BE2C (cell line): ENCODE data around the gene WWP2.

ENCODE experiments used
- DNase-seq: peaks from one replicate; pipeline ENCODE4 v3.0.0-alpha.2; 2020
- H3K27me3 ChIP-seq: fragments of 250-450 bp; sonication (Bioruptor Pico); 2 replicates; pipeline ENCODE4 v1.5.1; 2020; ENCODE audit warnings: mild to moderate bottlenecking
- H3K36me3 ChIP-seq: fragments of 250-450 bp; sonication (Bioruptor Pico); 2 replicates; pipeline ENCODE4 v1.5.1; 2020; ENCODE audit warnings: mild to moderate bottlenecking
- H3K4me1 ChIP-seq: fragments of 250-450 bp; sonication (Bioruptor Pico); 2 replicates; pipeline ENCODE4 v1.5.1; 2020
- H3K4me3 ChIP-seq: 2 replicates; pipeline ENCODE4 v1.5.1; 2011; ENCODE audit warnings: low read depth, low read length
- H3K9me3 ChIP-seq: fragments of 250-450 bp; sonication (Bioruptor Pico); 2 replicates; pipeline ENCODE4 v1.5.1; 2020
- CTCF ChIP-seq: IDR thresholded peaks from 2 replicates; pipeline ENCODE4 v1.5.1; 2012; ENCODE audit warnings: mild to moderate bottlenecking, low read depth, low read length

WWP2 gene

GRCh38 chr16:69838489-69838888 lies 76.4 kb downstream of the WWP2 start:
- no peak overlapping the region for H3K4me3 ChIP-seq
- no peaks in the 10 kb centered on the region for H3K27me3 ChIP-seq
- H3K36me3 ChIP-seq = no peaks in the 10 kb centered on the region
- DNase-seq = no peak
- no peak for TF ChIP-seq CTCF
- H3K9me3 ChIP-seq = no peaks in the 10 kb centered on the region
- peaks cover 4% of the 10 kb centered on the region for H3K4me1 ChIP-seq

GRCh38 chr16:69839240-69839688 lies 77.1 kb downstream of the WWP2 start:
- no peak for DNase-seq
- Histone ChIP-seq H3K36me3 (no peaks in the 10 kb centered on the region), H3K4me1 (no peaks in the 10 kb centered on the region), H3K27me3 (no peaks in the 10 kb centered on the region), H3K9me3 (no peaks in the 10 kb centered on the region), H3K4me3 (no peak overlapping the region)
- TF ChIP-seq CTCF = no peak

- no peaks in the 10 kb centered on the region for H3K4me1 ChIP-seq
- H3K4me3 ChIP-seq = no peak overlapping the region
- H3K9me3 ChIP-seq = no peaks in the 10 kb centered on the region
- no peak for DNase-seq
- no peak for TF ChIP-seq CTCF
- H3K27me3 ChIP-seq = no peaks in the 10 kb centered on the region
- no peaks in the 10 kb centered on the region for H3K36me3 ChIP-seq
Observed at GRCh38 chr16:69839798-69840409, 77.8 kb downstream of the WWP2 start.

GRCh38 chr16:69840975-69841374 lies 78.8 kb downstream of the WWP2 start:
- no peaks in the 10 kb centered on the region for H3K4me1 ChIP-seq
- no peaks in the 10 kb centered on the region for H3K9me3 ChIP-seq
- no peaks in the 10 kb centered on the region for H3K36me3 ChIP-seq
- no peaks in the 10 kb centered on the region for H3K27me3 ChIP-seq
- no peak overlapping the region for H3K4me3 ChIP-seq
- TF ChIP-seq CTCF = no peak
- DNase-seq = no peak

GRCh38 chr16:69844441-69844840 lies 82.3 kb downstream of the WWP2 start:
- Histone ChIP-seq H3K36me3 (no peaks in the 10 kb centered on the region), H3K4me1 (no peaks in the 10 kb centered on the region), H3K9me3 (no peaks in the 10 kb centered on the region), H3K4me3 (no peak overlapping the region), H3K27me3 (no peaks in the 10 kb centered on the region)
- no peak for DNase-seq
- TF ChIP-seq CTCF = no peak

- Histone ChIP-seq H3K36me3 (no peaks in the 10 kb centered on the region), H3K9me3 (no peaks in the 10 kb centered on the region), H3K4me1 (no peaks in the 10 kb centered on the region), H3K27me3 (no peaks in the 10 kb centered on the region), H3K4me3 (no peak overlapping the region)
- DNase-seq = no peak
- TF ChIP-seq CTCF = no peak
Observed at GRCh38 chr16:69845181-69845580, 83.0 kb downstream of the WWP2 start.
